K562 (cell line): ENCODE data around the gene SLX9. TPM values are rescaled to one million over a fixed set of nuclear protein-coding genes. Genes with fewer than 3 reads are reported as not detected.

ENCODE experiments used
- ATAC-seq: fragments of 200-7000 bp; cut with Tn5 transposase; 3 replicates; pipeline ENCODE4 v1.9.1; 2020; ENCODE audit warnings: moderate library complexity
- BruUV-seq: library from RNA; stranded (reverse); fragments of 400-500 nt; replicated peaks from 2 replicates; lab custom pipeline; 2021; lab: Mats Ljungman, UMichigan
- CTCF ChIA-PET: fragments of 300-600 bp; formaldehyde crosslinking; extraction: SDS; loops from one replicate; lab custom pipeline; 2021; ENCODE audit warnings: low intra/inter-chr PET ratio; lab: Yijun Ruan, JAX
- POLR2A ChIA-PET: fragments of 300-600, 350-650 bp; sonication (Branson Sonifier 250); formaldehyde crosslinking; extraction: SDS; loops from one replicate; lab custom pipeline; 2021; ENCODE audit warnings: antibody characterized with exemption, inconsistent platforms; lab: Yijun Ruan, JAX
- DNase-seq, 4 experiments: peaks; one replicate each; pipeline versions ENCODE4 v3.0.0 to v3.0.0-alpha.2; 2011 to 2018; ENCODE audit warnings: low spot score in 3 of 4, mixed read lengths in 3 of 4; ENCODE audit errors: extremely low read depth in 1 of 4
- FAIRE-seq: peaks from 2 replicates; lab custom pipeline; 2011; peaks lifted over from hg19 to GRCh38; lab: Jason Lieb, UNC
- H2AFZ ChIP-seq: 2 replicates; pipeline ENCODE4 v1.6.0; 2011; ENCODE audit warnings: low read depth, low read length, control low read depth, inconsistent platforms
- H3K27ac ChIP-seq: fragments of 200-600 bp; 3 replicates; pipeline ENCODE4 v1.8.0; 2011; ENCODE audit warnings: low read depth, mild to moderate bottlenecking, control low read depth, inconsistent platforms, low read length, moderate library complexity, mixed read lengths; ENCODE audit errors: extremely low read depth
- H3K27me3 ChIP-seq, 2 experiments: fragments of 300-600 bp in 1 of 2; 2 replicates in 1 of 2; 3 replicates in 1 of 2; pipeline versions ENCODE4 v1.6.0 to v1.8.0; 2011; ENCODE audit warnings: inconsistent platforms in 2 of 2, low read length in 2 of 2, mild to moderate bottlenecking in 1 of 2, mixed read lengths in 1 of 2, moderate library complexity in 1 of 2; ENCODE audit not compliant: control insufficient read depth in 2 of 2, insufficient read depth in 2 of 2
- H3K36me3 ChIP-seq: fragments of 300-600 bp; 3 replicates; pipeline ENCODE4 v1.8.0; 2011; ENCODE audit warnings: mild to moderate bottlenecking, low read length, inconsistent platforms; ENCODE audit not compliant: control insufficient read depth, insufficient read depth
- H3K4me1 ChIP-seq, 2 experiments: fragments of 200-600 bp in 1 of 2; replicated peaks in 1 of 2; 2 replicates in 1 of 2; 3 replicates in 1 of 2; pipeline versions ENCODE4 v1.5.1 to v1.8.0; 2011; ENCODE audit warnings: inconsistent platforms in 2 of 2, low read length in 2 of 2, mild to moderate bottlenecking in 1 of 2, mixed read lengths in 1 of 2, moderate library complexity in 1 of 2; ENCODE audit not compliant: control insufficient read depth in 2 of 2, insufficient read depth in 2 of 2
- H3K4me2 ChIP-seq: 2 replicates; pipeline ENCODE4 v1.6.1; 2011; ENCODE audit warnings: low read length, control low read depth, inconsistent platforms, mixed read lengths; ENCODE audit not compliant: insufficient read depth
- H3K4me3 ChIP-seq: fragments of 200-600 bp; sonication (generic), shearing (Covaris generic); 2 replicates; pipeline ENCODE4 v1.5.1; 2016; ENCODE audit warnings: control low read depth, inconsistent platforms
- H3K79me2 ChIP-seq: fragments of 200-600 bp; 3 replicates; pipeline ENCODE4 v1.8.0; 2011; ENCODE audit warnings: low read length, inconsistent platforms; ENCODE audit not compliant: control insufficient read depth, insufficient read depth
- H3K9ac ChIP-seq, 2 experiments: 2 replicates each; pipeline versions ENCODE4 v1.6.0 to v1.6.1; 2011; ENCODE audit warnings: low read depth in 2 of 2, low read length in 2 of 2, control low read depth in 1 of 2, inconsistent platforms in 1 of 2, mild to moderate bottlenecking in 1 of 2, mixed read lengths in 1 of 2; ENCODE audit not compliant: insufficient read depth in 1 of 2
- H3K9me1 ChIP-seq: one replicate; pipeline ENCODE4 v1.6.0; 2011; ENCODE audit warnings: inconsistent platforms, mild to moderate bottlenecking, low read length, moderate library complexity; ENCODE audit not compliant: control insufficient read depth, insufficient read depth
- H3K9me3 ChIP-seq: replicated peaks from 2 replicates; pipeline ENCODE4 v1.5.1; 2011; ENCODE audit warnings: low read depth, low read length, inconsistent platforms; ENCODE audit not compliant: control insufficient read depth, insufficient read depth
- H4K20me1 ChIP-seq: replicated peaks from 2 replicates; pipeline ENCODE4 v1.6.1; 2011; ENCODE audit warnings: low read length, inconsistent platforms, mixed read lengths; ENCODE audit not compliant: control insufficient read depth, insufficient read depth
- GATA2 ChIP-seq: sonication (generic); formaldehyde crosslinking; IDR thresholded peaks from 2 replicates; pipeline ENCODE4 v1.4.0; 2020; ENCODE audit warnings: mild to moderate bottlenecking, missing genetic modification reagents
- L3MBTL2 ChIP-seq: fragments of 450-650 bp; IDR thresholded peaks from 2 replicates; pipeline ENCODE4 v1.6.1; 2016; ENCODE audit warnings: mild to moderate bottlenecking, moderate library complexity
- MTF1 ChIP-seq: fragments of 250-450 bp; sonication (Bioruptor Pico); IDR thresholded peaks from 2 replicates; pipeline ENCODE4 v1.9.0; 2021; ENCODE audit warnings: moderate library complexity, mild to moderate bottlenecking, inconsistent platforms, borderline replicate concordance
- UBTF ChIP-seq, 2 experiments: IDR thresholded peaks; 2 replicates each; pipeline ENCODE4 v1.6.1; 2012; ENCODE audit warnings: improper control_type of control experiment in 2 of 2, low read depth in 2 of 2, low read length in 2 of 2, borderline replicate concordance in 1 of 2
- ZNF280A ChIP-seq: fragments of 450-650 bp; IDR thresholded peaks from 2 replicates; pipeline ENCODE4 v1.6.1; 2018; ENCODE audit warnings: mild to moderate bottlenecking, low read depth; ENCODE audit not compliant: partially characterized antibody
- ZNF311 ChIP-seq: fragments of 250-450 bp; sonication (Bioruptor Pico); IDR thresholded peaks from 2 replicates; pipeline ENCODE4 v1.4.0; 2020; ENCODE audit warnings: mild to moderate bottlenecking, moderate library complexity
- WGBS: fragments of 100-300 bp; shearing (Covaris generic); methylation state at CpG from one replicate; pipeline ENCODE4 v1.1.6; 2016; ENCODE audit warnings: low coverage, mixed read lengths; ENCODE audit not compliant: insufficient coverage; ENCODE audit errors: missing lambda C conversion rate; 5-methylcytosine and 5-hydroxymethylcytosine counted together
- in situ Hi-C: fragments of 300-500 bp; cut with MboI; formaldehyde crosslinking; loops from 4 replicates; pipeline ENCODE4 v1.15.0; 2018; ENCODE audit warnings: inconsistent platforms, mixed read lengths
- intact Hi-C: fragments of 100-400 bp; cut with micrococcal nuclease; formaldehyde crosslinking; loops from 2 replicates; pipeline ENCODE4 v1.14.2; 2022
- polyA plus RNA-seq, 8 experiments: library from polyadenylated mRNA; depleted of rRNA in 4 of 8; stranded (reverse) in 5 of 8; unstranded in 3 of 8; fragments of >200 nt; fragmentation: Nextera tagmentation in 2 of 8; fragmentation: Illumina TruSeq in 1 of 8; extraction: Ambion mirVana in 2 of 8; extraction: Trizol in 1 of 8; gene quantifications; 2 replicates each; pipeline versions ENCODE4 v1.2.1 to v1.2.3, GENCODE V29; 2011 to 2014; ENCODE audit warnings: inconsistent platforms in 1 of 8, missing spikeins in 1 of 8
- total RNA-seq, 7 experiments: library from RNA; depleted of rRNA in 6 of 7; stranded (reverse); fragments of >200 nt in 6 of 7; fragmentation: Illumina TruSeq in 2 of 7; extraction: Trizol in 2 of 7; gene quantifications; 2 replicates each; pipeline versions ENCODE4 v1.2.1 to v1.2.3, GENCODE V29; 2011 to 2021; ENCODE audit warnings: low replicate concordance in 1 of 7

The SLX9 gene
- total and polyA plus RNA-seq, 9 of the 15 experiments (the other 6 are each of a cell fraction or from before 2014, with no cell fraction given), result 1.2 to 75.5 (median 16.5) TPM

DNA sequence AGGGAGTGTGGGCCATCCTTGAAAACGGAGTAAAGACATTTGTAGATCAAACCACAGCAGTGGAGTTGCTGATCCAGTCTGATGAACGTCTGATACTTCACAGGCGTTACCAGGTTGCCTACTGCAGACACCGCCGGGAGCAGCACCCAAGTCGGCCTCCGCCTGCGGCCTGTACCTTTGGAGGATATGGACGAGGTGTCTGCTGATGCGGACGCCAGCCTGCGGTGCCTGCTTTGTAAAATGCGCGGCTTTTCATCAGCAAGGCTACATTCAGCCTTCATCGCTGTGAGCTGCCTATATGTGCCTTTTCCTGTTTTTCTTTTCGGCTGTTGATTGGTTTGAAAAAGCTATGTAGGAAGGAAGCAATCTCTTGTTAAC lies 16.0 kb downstream of the SLX9 start:
- in situ Hi-C loops, result loop anchor here (10.0 to 25.0 kb wide), 2 partner anchors 489 to 882 kb away; no protein-coding TSS in a partner anchor

More for the DNA sequence above, 16.0 kb downstream of the SLX9 start:
- FAIRE-seq, result no peak
- no TSS peak for BruUV-seq
- Histone ChIP-seq H3K36me3 (peaks cover 91% of the 10 kb centered on the region; the same call in 2 of the 3 replicates), H3K9me3 (no peaks in the 10 kb centered on the region), H3K4me1 (peaks cover 0 to 49% of the 10 kb centered on the region in 2 experiments; a peak in 2 of 5 replicates), H4K20me1 (peaks cover 37% of the 10 kb centered on the region), H2AFZ (no peak overlapping the region), H3K4me3 (no peak overlapping the region), H3K27me3 (no peaks in the 10 kb centered on the region), H3K9me1 (no peaks in the 10 kb centered on the region), H3K27ac (no peak overlapping the region), H3K9ac (no peak overlapping the region), H3K79me2 (peaks cover 64% of the 10 kb centered on the region), H3K4me2 (no peak overlapping the region)
- no peak for DNase-seq
- 85% methylated on average over 16 of the region's 16 CpGs for WGBS
- intact Hi-C loops, result no loop called here
- CTCF ChIA-PET, result no interaction called here
- POLR2A ChIA-PET, result no interaction called here
- no peak for ATAC-seq
- TF ChIP-seq L3MBTL2 (no peak), GATA2 (CRISPR knock-in tag) (no peak), UBTF (IDR thresholded peaks at IDR 0.05; ENCODE audit: borderline replicate concordance in 1 of 2, low read depth in 2 of 2, low read length in 2 of 2) (no peak), ZNF280A (no peak), MTF1 (CRISPR knock-in tag) (no peak), ZNF311 (CRISPR knock-in tag) (no peak)
